IPS-18c (cell line): ENCODE data around the gene CACNA1C.

Experiments
- H3K4me3 ChIP-seq: 2 replicates; pipeline ENCODE4 v1.7.0; 2013; ENCODE audit warnings: low read depth, mild to moderate bottlenecking, low read length, moderate library complexity; ENCODE audit not compliant: insufficient read depth
- H3K9me3 ChIP-seq: one replicate; pipeline ENCODE4 v1.6.1; 2013; ENCODE audit warnings: mild to moderate bottlenecking, low read length, moderate library complexity; ENCODE audit not compliant: control insufficient read depth, insufficient read depth

Gene CACNA1C

DNA sequence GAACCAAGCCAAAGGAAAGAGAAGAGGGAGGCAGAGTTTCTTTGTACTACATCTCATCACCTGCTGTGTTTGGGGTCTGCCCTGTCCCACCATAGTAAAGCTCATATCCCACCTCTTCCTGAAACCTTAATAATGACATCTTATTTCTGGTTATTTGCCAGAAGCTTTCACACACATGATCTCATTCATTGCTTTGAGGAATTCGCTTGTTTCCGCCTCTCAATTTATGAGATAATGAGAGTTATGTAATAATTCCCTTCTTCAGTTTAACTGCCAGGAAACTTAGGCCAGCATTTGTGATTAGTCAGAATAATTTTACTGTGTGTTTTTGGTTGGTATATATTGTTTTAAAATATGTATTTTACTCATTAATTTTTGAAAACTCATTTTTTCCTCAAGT lies 205.2 kb downstream of the CACNA1C start:
- Histone ChIP-seq H3K9me3 (peaks cover 3% of the 10 kb centered on the region), H3K4me3 (no peak overlapping the region)

- H3K4me3 ChIP-seq = no peak overlapping the region
- H3K9me3 ChIP-seq = peaks cover 3% of the 10 kb centered on the region
Measured at GRCh38 chr12:2259369-2259768, 206.6 kb downstream of the CACNA1C start.

- Histone ChIP-seq H3K4me3 (no peak overlapping the region), H3K9me3 (peaks cover 3% of the 10 kb centered on the region)
Measured at GRCh38 chr12:2260441-2260840, 207.7 kb downstream of the CACNA1C start.

- no peak overlapping the region for H3K4me3 ChIP-seq
- no peaks in the 10 kb centered on the region for H3K9me3 ChIP-seq
Measured at GRCh38 chr12:2261708-2262107, 208.9 kb downstream of the CACNA1C start.

DNA sequence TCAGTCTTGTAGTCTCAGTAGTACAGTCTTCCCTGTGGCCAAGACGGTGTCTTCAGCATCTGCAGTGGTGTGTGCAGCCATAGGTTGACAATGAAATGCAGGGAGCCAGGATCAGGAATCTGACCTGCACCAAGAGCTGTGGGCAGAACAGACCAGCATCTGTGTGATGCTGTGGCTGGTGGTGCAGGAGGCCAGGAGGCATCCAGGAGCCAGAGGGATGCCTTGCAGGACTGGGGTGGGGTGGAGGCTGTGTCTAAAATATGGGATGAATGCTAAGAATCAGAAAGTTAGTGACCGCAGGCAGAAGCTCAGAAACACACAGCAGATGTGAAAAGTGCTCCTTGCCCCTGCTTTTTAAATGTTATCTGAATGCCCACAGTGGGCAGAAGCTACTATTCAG lies 209.7 kb downstream of the CACNA1C start:
- Histone ChIP-seq H3K9me3 (no peaks in the 10 kb centered on the region), H3K4me3 (no peak overlapping the region)

DNA sequence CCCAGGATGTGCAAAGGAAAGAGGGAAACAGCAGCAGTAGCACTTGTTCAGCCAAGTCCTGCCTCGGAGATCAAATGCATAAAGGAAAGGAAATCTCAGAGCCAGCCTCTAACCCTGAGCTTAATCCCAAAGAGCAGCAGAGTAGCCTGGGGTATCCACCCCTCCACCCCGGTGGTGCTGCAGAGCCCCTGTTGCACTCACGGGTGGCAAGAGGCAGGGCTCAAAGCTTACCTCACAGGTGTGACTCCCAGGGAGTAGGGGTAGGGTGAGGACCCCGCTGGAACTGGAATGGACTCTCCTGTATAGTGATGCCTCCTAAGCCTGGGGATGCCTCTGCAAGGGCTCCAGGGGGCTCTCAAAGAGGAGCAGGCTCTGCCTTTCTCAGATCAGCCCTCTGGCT lies 211.1 kb downstream of the CACNA1C start:
- Histone ChIP-seq H3K9me3 (no peaks in the 10 kb centered on the region), H3K4me3 (no peak overlapping the region)

DNA sequence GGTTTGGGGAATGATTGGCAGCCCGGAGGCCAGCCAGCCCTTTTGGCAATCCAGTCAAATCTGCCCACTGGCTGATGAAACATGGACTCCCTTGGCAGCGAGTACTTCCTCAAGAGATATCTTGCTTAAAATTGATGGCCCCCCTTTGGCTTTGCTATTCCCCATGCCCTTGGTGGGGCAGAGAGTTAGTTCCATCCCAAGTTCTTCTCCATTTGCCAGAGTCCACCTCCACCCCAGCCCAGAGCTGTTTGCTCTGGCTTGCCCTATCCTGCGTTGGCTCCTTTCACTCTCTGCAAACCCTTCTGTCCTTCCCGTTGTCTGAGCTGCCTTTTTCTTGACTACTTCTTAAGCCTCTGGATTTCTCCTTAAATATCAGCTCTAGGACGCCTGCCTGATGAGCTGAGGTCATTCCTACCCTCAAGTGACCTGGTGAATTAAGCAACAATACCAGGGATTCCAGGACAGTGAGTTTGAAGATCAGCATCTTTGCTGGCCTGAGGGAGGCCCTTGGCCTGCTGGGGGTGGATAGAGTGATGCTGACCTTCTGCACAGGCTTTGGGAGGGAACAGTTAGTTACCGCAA lies 212.0 kb downstream of the CACNA1C start:
- Histone ChIP-seq H3K4me3 (no peak overlapping the region), H3K9me3 (no peaks in the 10 kb centered on the region)

- H3K9me3 ChIP-seq = no peaks in the 10 kb centered on the region
- no peak overlapping the region for H3K4me3 ChIP-seq
Measured at GRCh38 chr12:2265461-2266167, 212.8 kb downstream of the CACNA1C start.

GRCh38 chr12:2266666-2267620 lies 214.2 kb downstream of the CACNA1C start:
- H3K4me3 ChIP-seq = no peak overlapping the region
- H3K9me3 ChIP-seq = peaks cover 2% of the 10 kb centered on the region

DNA sequence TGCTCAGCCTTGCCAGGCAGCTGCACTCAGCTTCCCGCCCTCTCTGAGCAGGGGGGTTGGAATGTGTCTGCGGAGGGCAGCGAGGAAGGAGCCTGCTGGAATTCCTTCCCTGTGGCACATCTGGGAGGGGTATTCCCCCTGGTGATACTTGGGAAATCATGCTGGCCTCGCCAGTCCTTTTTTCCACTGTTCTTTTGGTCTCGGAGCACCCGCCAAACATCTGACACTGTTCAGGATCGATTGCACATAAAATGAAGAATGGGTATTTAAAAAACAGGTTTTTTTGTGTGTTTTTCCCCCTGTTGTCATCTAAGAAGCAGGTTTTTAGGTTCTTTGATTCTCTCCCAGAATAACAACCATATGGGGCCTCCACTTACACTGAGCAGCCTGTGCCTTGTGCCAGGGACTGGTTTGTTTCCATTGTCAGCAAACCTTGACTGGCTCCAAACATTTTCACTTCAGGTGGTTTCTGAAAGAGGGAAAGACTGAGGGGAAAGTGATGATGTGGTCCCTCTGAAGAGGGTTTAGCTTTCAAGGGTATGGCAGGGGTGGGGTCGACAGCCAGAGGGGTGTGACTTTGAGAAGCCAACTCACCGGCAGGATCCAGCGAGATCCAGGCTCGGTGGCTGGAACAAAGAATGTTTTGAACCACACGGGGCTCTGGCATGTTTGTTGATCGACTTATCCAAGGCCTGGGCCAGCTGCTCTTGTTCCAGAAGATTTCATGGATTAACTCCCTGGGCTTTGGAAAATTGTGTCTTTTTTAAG lies 215.1 kb downstream of the CACNA1C start:
- Histone ChIP-seq H3K9me3 (peaks cover 2% of the 10 kb centered on the region), H3K4me3 (no peak overlapping the region)

- Histone ChIP-seq H3K9me3 (peaks cover 2% of the 10 kb centered on the region), H3K4me3 (no peak overlapping the region)
Measured at GRCh38 chr12:2268471-2269286, 215.9 kb downstream of the CACNA1C start.

DNA sequence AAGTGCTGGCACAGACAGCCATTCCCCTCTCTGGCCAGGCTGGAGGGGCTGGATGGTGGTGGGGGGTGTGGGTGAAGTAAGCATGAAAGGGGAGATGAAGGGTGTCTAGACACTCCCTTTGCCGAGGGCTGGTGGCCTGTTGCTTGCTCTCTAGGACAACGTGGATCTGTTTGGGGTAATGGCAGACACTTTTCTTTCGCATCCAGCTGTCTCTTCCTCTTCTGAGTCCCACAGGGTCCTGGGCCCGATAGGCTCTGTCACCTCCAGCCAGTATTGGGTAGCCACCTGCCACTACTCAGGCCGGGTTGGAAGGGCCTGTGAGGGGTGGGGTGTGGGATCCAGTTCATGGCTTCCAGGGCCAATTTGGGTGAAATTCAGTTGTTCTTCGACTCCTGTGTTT lies 218.1 kb downstream of the CACNA1C start:
- H3K9me3 ChIP-seq = peaks cover 2% of the 10 kb centered on the region
- H3K4me3 ChIP-seq = no peak overlapping the region

- Histone ChIP-seq H3K4me3 (no peak overlapping the region), H3K9me3 (peaks cover 2% of the 10 kb centered on the region)
Measured at GRCh38 chr12:2271961-2272360, 219.2 kb downstream of the CACNA1C start.

DNA sequence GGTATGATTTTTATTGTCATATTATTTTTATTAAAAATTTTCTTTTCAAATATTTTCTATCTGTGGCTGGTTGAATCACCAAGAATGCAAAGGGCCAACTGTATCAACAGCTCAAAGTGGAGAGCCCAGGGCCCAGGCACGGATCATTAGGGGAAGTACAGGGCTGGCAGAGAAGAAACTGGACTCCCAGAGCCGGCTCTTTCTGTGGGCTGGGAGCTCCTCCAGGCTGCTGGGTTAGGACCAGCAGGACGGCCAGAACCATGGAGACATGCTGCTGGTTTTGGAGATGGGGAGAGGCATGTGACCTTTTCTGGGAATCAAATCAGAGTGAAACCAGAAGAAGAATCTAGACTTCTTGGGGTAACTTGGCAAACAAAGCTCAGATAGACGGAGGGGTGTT lies 220.5 kb downstream of the CACNA1C start:
- no peak overlapping the region for H3K4me3 ChIP-seq
- peaks cover 2% of the 10 kb centered on the region for H3K9me3 ChIP-seq

DNA sequence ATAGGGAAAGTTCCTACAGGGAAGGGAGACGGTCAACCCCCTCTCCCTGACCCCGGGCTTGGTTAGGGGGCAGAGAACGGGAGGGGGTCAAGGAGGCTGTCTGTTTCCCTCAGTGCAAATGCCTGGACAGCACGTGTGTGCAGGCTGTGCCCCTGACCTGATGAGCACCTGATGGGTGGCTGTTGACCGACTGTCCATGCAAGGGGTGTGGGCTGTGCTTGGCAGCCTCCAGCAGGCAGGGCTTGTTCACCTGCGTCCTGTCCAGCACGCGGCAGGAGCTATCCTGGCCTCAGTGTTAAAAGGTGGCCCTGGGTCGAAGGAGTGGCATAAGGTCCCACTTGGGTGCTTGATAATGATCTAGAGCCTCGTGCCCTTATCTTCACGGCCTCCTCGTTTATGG lies 221.0 kb downstream of the CACNA1C start:
- Histone ChIP-seq H3K9me3 (peaks cover 2% of the 10 kb centered on the region), H3K4me3 (no peak overlapping the region)

- Histone ChIP-seq H3K4me3 (no peak overlapping the region), H3K9me3 (peaks cover 2% of the 10 kb centered on the region)
Measured at GRCh38 chr12:2274733-2275132, 221.9 kb downstream of the CACNA1C start.
